Measurements from ENCODE around the gene CDC42BPB. TPM values are rescaled to one million over a fixed set of nuclear protein-coding genes. Genes with fewer than 3 reads are reported as not detected.

CDC42BPB gene
- total RNA-seq, 4 donors from 2014 or later = 93.9 to 132 (median 110) TPM

DNA sequence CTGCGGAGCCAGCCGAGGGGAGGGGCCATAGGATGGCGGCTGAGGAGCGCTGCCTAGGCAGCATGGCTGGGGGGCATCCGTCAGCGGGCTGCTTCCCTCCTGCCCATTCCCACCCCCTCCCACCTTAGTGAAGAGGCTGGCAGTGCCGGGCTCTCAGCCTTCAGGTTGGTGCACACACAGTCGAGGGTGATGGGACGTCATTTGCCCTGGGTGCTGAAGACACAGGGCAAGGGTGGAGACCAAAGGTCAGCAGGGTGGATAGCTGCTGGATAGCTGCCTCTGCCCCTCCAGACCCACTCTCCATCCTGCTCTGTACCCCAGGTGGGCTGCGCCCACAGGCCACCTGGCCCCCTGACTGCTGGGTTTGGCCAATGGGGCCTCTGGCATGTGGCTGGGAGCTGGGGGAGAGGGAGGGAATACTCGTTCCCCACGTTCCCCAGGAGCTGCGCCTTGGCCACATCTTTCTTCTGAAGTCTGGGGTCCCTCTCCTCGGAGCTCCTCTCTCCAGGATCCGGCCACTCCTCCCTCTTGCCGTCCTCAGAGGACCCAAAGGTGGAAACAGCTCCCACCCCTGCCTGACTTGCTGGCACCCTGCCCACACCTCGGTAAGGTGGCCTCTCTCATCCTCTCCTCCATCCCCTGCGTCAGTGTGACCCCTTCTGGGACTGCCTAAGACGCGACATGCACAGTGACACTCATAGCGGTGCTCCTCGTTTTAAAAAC is 11.2 kb upstream of the CDC42BPB start:
- intact Hi-C loops (cut with DNase I) = no loop called here
- peak overlapping the region in 3 of 4 donors; percentile 38 to 60 (median 60) for H3K27ac ChIP-seq (replicated peaks in 1 of 4)

DNA sequence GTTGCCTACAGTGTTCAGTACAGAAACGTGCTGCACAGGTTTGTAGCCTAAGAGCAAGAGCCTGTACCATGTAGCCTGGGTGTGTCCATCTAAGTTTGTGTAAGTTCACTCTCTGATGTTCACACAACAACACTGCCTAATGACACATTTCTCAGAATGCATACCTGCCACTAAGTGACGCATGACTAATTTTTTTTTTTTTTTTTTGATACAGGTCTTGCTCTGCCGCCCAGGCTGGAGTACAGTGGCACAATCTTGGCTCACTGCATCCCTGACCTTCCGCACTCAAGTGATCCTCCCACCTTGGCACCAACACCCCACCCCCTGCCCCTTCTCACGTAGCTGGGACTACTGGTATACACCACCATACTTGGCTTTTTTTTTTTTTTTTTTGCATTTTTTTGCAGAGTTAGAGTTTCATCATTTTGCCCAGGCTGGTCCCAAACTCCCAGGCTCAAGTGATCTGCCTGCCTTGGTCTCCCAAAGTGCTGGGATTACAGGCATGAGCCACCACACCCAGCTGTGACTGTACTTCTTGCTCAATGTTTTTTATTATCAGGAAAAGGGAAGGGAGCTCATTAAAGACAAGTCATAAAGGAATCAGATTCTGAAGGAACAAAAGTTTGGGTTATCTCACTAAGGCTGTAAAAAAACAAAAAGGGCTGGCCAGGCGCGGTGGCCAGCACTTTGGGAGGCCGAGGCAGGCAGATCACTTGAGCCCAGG is 10.0 kb upstream of the CDC42BPB start:
- Histone ChIP-seq H3K4me3 (no peak overlapping the region), H3K27ac (replicated peaks in 1 of 4) (peak overlapping the region in 3 of 4 donors; percentile 38 to 60 (median 60)), H3K9me3 (no peaks in the 10 kb centered on the region), H3K36me3 (no peaks in the 10 kb centered on the region), H3K4me1 (peaks cover 7 to 34% (median 21%) of the 10 kb centered on the region in 4 donors), H3K27me3 (peaks cover 0 to 16% (median 0%) of the 10 kb centered on the region in 4 donors)
- WGBS = 80% methylated on average over 8 of the region's 8 CpGs
- no peak for DNase-seq (ENCODE audit: extremely low spot score)
- intact Hi-C loops (cut with DNase I) = no loop called here
- TF ChIP-seq POLR2A (IDR thresholded peaks at IDR 0.05; ENCODE audit: low read depth) = no peak
- peak in 1 of 2 donors; percentile 13 for TF ChIP-seq POLR2AphosphoS5 (IDR thresholded peaks at IDR 0.05)
- no peak for TF ChIP-seq EP300 (IDR thresholded peaks at IDR 0.05)
- TF ChIP-seq, protein P1, sequence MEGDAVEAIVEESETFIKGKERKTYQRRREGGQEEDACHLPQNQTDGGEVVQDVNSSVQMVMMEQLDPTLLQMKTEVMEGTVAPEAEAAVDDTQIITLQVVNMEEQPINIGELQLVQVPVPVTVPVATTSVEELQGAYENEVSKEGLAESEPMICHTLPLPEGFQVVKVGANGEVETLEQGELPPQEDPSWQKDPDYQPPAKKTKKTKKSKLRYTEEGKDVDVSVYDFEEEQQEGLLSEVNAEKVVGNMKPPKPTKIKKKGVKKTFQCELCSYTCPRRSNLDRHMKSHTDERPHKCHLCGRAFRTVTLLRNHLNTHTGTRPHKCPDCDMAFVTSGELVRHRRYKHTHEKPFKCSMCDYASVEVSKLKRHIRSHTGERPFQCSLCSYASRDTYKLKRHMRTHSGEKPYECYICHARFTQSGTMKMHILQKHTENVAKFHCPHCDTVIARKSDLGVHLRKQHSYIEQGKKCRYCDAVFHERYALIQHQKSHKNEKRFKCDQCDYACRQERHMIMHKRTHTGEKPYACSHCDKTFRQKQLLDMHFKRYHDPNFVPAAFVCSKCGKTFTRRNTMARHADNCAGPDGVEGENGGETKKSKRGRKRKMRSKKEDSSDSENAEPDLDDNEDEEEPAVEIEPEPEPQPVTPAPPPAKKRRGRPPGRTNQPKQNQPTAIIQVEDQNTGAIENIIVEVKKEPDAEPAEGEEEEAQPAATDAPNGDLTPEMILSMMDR (IDR thresholded peaks at IDR 0.05) = no peak

More for the DNA sequence above, 11.2 kb upstream of the CDC42BPB start:
- H3K36me3 ChIP-seq = no peaks in the 10 kb centered on the region
- peaks cover 0 to 16% (median 0%) of the 10 kb centered on the region in 4 donors for H3K27me3 ChIP-seq
- no peaks in the 10 kb centered on the region for H3K9me3 ChIP-seq
- no peak overlapping the region for H3K4me3 ChIP-seq
- 79% methylated on average over 15 of the region's 22 CpGs for WGBS
- peaks cover 12 to 42% (median 27%) of the 10 kb centered on the region in 4 donors for H3K4me1 ChIP-seq
- TF ChIP-seq POLR2AphosphoS5 (IDR thresholded peaks at IDR 0.05) (no peak), POLR2A (IDR thresholded peaks at IDR 0.05; ENCODE audit: low read depth) (no peak), EP300 (IDR thresholded peaks at IDR 0.05) (no peak)
- TF ChIP-seq, protein P1 (IDR thresholded peaks at IDR 0.05) = no peak
- peak; percentile 89 for DNase-seq (ENCODE audit: extremely low spot score)

DNA sequence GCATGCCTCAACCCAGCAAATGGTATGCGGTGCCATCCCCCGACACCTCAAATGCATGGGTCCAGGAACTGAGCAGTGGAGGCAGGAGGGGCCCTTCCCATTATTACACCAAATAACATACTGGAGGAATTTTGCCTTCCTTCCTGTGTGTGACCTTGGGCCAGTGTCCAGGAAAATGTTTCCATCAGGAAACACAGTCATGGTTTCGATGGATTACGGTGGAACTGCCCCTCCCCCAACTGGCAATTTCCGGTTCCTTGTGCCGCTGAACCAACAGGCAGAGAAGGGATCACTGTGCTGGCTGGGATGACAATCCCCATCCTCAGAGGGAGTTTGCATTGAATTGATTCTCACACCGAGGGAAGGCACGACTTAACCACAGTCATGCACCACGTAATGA is 9.1 kb upstream of the CDC42BPB start:
- H3K9me3 ChIP-seq = no peaks in the 10 kb centered on the region
- H3K4me3 ChIP-seq = no peak overlapping the region
- TF ChIP-seq, protein P1 (IDR thresholded peaks at IDR 0.05) = no peak
- peak; percentile 46 to 50 for TF ChIP-seq POLR2AphosphoS5 (IDR thresholded peaks at IDR 0.05)
- intact Hi-C loops (cut with DNase I) = no loop called here
- DNase-seq (ENCODE audit: extremely low spot score) = no peak
- H3K27me3 ChIP-seq = peaks cover 0 to 16% (median 0%) of the 10 kb centered on the region in 4 donors
- no peaks in the 10 kb centered on the region for H3K36me3 ChIP-seq
- peak overlapping the region in 1 of 4 donors; percentile 40 for H3K27ac ChIP-seq (replicated peaks in 1 of 4)
- H3K4me1 ChIP-seq = peaks cover 2 to 29% (median 15%) of the 10 kb centered on the region in 4 donors
- WGBS = 69% methylated on average over 9 of the region's 9 CpGs

DNA sequence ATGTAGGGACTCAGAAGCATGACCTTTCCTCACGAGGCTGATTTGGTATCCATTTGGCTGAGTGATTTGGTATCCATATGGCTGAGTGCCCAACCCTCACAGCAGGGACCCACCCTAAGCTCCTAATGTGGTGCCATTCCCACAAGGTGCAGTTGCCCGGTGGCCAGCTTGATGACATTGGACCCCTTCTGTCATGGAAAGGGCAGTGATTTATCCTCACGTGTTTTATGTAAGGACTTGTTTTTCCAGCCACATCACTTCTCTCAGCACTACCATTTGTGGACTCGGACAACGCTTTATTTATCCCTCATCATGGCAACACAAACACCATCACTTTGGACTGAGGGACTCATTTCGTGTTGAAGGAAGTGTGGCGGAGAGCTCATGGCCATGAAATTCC is 8.5 kb upstream of the CDC42BPB start:
- peaks cover 0 to 16% (median 0%) of the 10 kb centered on the region in 4 donors for H3K27me3 ChIP-seq
- WGBS = 69% methylated on average over 7 of the region's 7 CpGs
- TF ChIP-seq POLR2AphosphoS5 (IDR thresholded peaks at IDR 0.05) (no peak), EP300 (IDR thresholded peaks at IDR 0.05) (no peak), POLR2A (IDR thresholded peaks at IDR 0.05; ENCODE audit: low read depth) (no peak)
- TF ChIP-seq, protein P1 (IDR thresholded peaks at IDR 0.05) = no peak
- H3K4me3 ChIP-seq = no peak overlapping the region
- H3K4me1 ChIP-seq = peaks cover 0 to 24% (median 14%) of the 10 kb centered on the region in 4 donors
- H3K9me3 ChIP-seq = no peaks in the 10 kb centered on the region
- no peaks in the 10 kb centered on the region for H3K36me3 ChIP-seq
- DNase-seq (ENCODE audit: extremely low spot score) = no peak
- intact Hi-C loops (cut with DNase I) = no loop called here
- peak overlapping the region in 1 of 4 donors; percentile 40 for H3K27ac ChIP-seq (replicated peaks in 1 of 4)

Data from esophagus muscularis mucosa (tissue), 4 donors.